ENCODE results near the gene NFIA.

NFIA gene

GRCh38 chr1:61420243-61420642 lies 337.9 kb downstream of the NFIA start:
- DNase-seq, result no peak

DNA sequence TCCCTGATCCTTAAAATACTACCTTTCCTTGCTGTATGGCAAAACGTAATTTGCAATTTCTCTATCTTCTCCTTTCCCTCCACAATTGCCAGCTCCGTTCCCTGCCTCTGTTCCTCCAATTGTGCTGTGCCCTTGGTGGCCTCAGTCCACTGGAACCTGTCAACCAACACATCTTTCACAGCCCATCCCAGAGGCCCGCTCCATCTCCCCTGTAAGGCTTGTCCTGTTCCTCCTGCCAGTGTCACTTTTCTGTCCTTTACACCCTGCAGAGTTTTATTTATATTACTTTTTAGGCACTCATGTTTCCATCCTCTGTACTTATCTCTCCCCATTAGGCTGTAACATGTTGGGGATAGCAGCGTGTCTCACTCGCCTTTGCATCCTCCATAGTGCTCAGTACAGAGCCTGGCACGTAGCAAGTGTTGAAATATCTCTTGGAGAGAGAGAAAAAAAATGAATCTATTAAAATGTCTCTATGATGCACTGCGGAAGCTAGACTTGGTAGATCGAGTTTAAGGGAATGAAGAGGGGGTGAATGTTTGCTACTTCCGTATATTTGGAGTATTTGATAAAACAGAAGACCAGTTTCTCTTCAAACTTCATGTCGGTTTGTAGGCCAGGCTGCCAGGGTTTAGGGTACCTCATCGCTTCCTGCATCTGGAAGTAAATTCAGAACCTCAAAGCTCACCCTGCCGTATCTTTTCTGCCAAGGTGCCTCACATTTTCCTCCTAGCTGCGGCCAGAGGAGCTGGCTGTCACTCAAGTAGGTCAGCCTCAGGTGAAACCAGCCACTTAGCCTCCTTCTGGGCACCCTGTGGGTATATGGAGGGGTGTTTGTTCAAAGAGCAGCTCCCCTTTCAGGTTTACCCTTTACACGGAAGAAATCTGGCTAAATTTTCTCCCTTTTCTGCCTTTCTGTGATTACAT lies 338.8 kb downstream of the NFIA start:
- DNase-seq, result no peak

DNA sequence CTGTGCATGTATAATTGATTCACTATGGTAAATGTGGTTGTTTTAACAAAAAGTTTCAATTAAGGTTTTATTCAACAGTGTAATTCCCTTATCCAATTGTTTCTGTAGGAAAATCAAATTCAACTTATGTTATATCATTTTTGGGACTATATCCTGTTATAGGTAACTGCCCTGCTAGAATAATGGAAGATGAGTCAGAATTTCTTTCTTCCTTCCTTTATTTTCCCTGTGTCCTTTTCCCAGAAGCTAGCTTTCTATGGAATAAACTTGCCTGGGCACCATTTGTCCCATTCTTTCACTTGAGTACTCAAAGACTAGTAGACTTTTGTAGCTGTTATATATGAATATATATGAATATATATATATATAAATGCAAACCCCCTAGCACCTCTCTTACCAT lies 341.3 kb downstream of the NFIA start:
- no peak for DNase-seq

GRCh38 chr1:61424382-61424781 lies 342.0 kb downstream of the NFIA start:
- no peak for DNase-seq

- no peak for DNase-seq
These were observed 342.7 kb downstream of the NFIA start for GRCh38 chr1:61425040-61425439.

DNA sequence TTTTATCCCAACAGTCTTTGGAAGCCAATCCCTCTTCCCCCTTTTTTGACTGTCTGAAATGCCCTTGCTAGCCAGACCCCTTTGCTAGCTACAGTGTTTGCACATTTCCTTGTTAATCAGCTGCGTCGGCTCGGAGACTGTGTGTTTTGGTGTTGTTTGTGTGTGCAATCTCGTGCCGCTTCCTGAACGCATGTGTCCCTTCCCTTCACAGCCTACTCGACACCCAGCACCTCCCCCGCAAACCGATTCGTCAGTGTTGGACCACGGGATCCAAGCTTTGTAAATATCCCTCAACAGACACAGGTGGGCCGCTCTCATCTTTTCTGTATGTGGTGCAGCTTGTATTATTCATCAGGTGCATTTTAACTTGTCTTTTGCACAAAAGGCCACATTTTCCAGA lies 343.9 kb downstream of the NFIA start:
- DNase-seq, result no peak

- DNase-seq, result no peak
These were observed 344.5 kb downstream of the NFIA start for GRCh38 chr1:61426885-61427284.

DNA sequence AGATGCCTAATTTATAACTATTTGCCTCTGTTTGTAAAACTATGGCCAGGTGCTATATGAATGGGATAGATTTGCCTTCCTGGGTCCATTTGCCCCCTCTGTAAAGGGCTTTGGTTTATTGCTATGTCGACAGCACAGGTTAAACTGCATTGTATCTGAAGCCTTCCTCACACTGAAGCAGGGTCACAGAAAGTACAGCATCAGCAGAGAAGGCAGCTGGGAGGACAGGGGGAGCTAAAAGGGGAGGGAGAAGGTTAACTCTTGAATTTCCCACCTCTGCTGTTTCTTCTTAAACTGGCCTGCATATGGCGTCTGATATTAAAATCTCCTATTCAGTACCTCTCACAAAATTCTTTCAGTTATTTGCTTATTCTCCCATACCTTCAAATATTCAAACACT lies 345.1 kb downstream of the NFIA start:
- no peak for DNase-seq

DNA sequence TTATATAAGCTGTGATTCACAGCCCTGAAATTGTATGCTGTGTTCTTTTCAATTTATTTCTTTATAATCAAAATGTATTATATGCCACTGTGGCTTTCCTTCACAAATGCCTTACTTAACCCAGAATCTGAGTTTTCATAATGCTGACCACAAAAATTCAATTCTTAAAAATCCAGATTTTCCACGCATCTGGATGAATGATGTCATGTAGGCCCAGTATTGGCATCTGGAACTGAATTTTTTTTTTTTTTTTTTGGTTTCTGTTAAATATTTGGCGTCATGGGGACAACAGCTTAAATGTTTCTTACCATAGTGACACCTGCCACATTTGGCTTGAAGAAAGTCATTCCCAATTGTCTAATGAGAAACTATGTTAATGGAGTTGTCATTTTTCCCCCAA lies 345.8 kb downstream of the NFIA start:
- no peak for DNase-seq

DNA sequence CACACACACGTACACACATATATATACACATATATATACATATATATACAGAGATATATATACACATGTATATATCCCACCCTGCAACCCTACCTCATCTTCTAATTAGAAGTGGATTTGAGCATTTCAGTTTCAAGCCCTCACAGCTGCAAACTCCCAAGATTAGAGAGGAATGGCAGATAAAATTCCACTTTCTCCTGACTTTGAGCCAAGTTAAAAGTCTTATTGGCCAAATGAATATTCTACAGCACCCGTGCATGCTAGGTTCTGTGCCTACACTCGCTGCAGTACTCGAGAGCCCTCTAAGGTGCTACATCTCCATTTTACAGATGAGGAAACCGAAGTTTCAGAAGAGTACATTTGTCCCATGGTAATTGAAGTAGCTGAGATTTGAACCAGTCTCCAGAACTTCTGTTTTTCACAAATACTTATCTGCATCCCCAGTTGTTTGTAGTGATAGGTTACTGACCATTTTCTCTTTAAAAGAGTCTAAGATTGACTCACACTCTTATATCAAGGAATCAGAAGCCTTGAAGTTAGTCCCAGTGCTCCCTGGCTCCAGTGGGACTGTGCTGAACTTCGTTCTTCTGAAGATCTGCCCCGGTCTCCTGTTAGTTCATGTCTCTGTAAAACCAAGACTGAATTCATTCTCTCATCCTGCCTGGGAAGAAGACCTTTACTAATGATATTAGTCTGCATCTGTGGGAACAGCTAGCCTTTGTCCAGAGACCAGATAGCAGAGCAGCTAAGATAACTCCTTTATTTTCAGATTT lies 350.4 kb downstream of the NFIA start:
- no peak for DNase-seq

DNA sequence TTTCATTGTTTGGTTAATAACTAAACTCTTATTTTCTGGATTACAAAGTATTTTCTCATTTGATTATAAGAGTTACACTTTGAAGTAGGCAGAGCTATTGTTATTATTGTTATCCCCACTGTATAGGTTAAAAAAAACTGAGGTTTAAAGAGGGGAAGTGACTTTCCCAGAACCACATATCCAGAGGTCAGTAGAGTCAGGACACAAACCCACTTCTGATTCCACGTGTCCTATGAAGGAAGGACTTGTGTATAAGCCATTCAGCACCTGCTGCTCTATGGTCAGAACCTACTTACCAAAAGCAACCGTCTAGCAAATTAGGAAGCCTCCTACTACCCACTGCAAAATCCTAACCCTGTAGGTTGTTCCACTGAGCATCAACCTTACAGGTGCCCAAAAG lies 351.3 kb downstream of the NFIA start:
- no peak for DNase-seq

- no peak for DNase-seq
These were observed 351.9 kb downstream of the NFIA start for GRCh38 chr1:61434276-61434675.

DNA sequence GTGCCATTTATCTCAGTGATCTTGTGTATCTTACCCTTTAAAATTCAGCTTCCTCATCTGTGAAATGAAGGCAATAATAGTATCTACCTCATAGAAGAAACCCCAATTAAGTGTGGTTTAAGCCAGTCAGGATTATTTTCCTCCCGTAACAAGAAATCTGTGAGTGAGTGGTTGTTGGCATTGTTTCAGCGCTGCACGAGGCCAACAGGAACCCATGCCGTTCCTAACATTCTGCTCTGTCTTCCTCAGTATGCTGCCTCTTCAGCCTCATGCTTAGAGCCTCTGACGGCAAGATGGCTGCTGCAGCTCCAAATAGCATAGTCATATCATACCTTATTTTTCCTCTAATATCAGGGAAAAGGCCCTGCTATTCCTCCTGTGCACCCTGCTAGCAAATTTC lies 352.9 kb downstream of the NFIA start:
- DNase-seq, result no peak

DNA sequence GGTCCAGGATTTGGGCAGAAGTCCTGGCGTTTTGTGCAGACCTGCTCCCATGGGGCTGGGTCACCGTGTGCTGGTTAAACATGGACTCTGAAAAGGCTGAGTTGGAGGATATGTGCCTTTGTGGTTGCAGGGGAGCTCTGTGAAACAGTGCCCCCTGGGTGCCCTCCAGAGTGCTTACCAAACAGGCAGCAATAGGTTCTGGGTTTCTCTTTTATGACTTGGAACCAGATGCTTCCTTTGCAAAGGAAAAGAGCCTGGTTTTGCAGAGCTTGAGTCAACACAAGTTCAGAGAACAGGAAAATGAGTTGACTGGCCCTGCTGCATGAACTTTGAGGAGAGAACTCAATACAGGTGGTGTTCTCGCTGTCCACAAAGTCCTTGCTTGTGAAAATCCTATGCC lies 353.7 kb downstream of the NFIA start:
- DNase-seq, result no peak

GRCh38 chr1:61436491-61437120 lies 354.2 kb downstream of the NFIA start:
- no peak for DNase-seq

- no peak for DNase-seq
These were observed 356.9 kb downstream of the NFIA start for GRCh38 chr1:61439234-61439633.

DNA sequence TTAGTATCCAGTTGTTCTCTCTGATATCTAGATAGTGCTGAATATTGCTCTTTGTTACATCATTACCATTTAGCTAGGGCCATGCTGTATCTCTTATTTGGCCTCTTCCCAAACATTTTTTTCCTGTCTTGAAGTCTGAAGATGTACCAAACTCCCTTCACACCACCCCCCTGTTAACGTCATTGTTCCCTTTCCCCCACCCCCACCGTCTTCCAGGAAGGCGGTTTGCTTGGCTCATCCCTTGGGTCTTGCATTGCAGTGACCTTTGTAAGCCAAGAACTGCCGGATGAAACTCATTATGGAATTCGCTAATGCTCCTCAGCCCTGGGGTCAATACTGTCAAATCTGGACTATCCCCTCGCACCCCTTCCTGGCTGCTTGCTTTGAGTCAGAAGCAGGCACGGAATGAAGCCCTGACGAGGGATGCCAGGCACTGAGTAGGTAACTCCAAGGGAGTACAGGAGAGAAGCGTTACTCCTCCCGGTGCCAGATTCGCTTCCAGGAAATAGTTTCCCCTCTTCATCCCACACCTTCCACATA lies 359.4 kb downstream of the NFIA start:
- DNase-seq, result no peak

GRCh38 chr1:61442544-61442943 lies 360.2 kb downstream of the NFIA start:
- DNase-seq, result no peak

DNA sequence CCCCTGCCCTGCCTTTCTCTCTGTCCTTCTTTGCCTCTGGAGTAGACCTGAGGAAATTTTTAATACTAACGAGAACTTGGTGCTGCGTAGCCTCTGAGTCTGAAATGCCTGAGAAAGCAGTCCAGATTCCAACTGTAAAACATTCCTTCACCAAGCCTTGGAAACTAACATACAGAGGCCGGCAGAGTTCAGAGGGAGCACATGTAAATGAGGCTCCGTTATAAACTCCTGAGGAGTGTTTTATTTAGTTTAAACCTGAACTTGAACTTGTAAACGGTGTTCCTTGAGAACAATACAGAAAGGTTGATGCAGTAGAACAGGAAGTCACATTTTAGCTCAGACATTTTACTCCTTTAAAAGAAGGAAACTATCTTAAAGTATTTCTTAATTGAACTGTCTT lies 361.9 kb downstream of the NFIA start:
- no peak for DNase-seq

GRCh38 chr1:61445269-61445825 lies 363.0 kb downstream of the NFIA start:
- DNase-seq, result no peak

GRCh38 chr1:61446531-61446991 lies 364.2 kb downstream of the NFIA start:
- no peak for DNase-seq

- no peak for DNase-seq
These were observed 365.0 kb downstream of the NFIA start for GRCh38 chr1:61447106-61447967.

All from NCI-H2227 treated with DMSO at 0.1 percent for 48 hours (cell line).